ENCODE data around the gene COL5A2.

Gene COL5A2

GRCh38 chr2:189176516-189176915, 3.0 kb downstream of the COL5A2 start:
- Histone ChIP-seq H3K27ac (no peak overlapping the region), H4K20me1 (ENCODE audit: insufficient read depth) (no peaks in the 10 kb centered on the region), H2AFZ (ENCODE audit: low read depth) (no peak overlapping the region), H3K4me1 (ENCODE audit: low read depth, poor library complexity, severe bottlenecking) (no peaks in the 10 kb centered on the region), H3K79me2 (ENCODE audit: insufficient read depth, low read depth) (no peaks in the 10 kb centered on the region), H3K4me2 (no peak overlapping the region), H3K27me3 (ENCODE audit: insufficient read depth, low read depth) (no peaks in the 10 kb centered on the region), H3K9ac (no peak overlapping the region), H3K36me3 (ENCODE audit: insufficient read depth) (no peaks in the 10 kb centered on the region), H3K4me3 (IDR thresholded peaks at IDR 0.05; ENCODE audit: insufficient read depth, low read depth, low read length) (no peak overlapping the region)
- no peak for TF ChIP-seq CTCF (conservative IDR thresholded peaks at IDR 0.05; ENCODE audit: low read depth, low read length)

- no peak overlapping the region for H3K4me3 ChIP-seq (IDR thresholded peaks at IDR 0.05; ENCODE audit: insufficient read depth, low read depth, low read length)
- no peaks in the 10 kb centered on the region for H3K79me2 ChIP-seq (ENCODE audit: insufficient read depth, low read depth)
- no peaks in the 10 kb centered on the region for H3K36me3 ChIP-seq (ENCODE audit: insufficient read depth)
- H3K4me1 ChIP-seq (ENCODE audit: low read depth, poor library complexity, severe bottlenecking), result no peaks in the 10 kb centered on the region
- no peak overlapping the region for H2AFZ ChIP-seq (ENCODE audit: low read depth)
- H3K4me2 ChIP-seq, result no peak overlapping the region
- H3K9ac ChIP-seq, result no peak overlapping the region
- H4K20me1 ChIP-seq (ENCODE audit: insufficient read depth), result no peaks in the 10 kb centered on the region
- TF ChIP-seq CTCF (conservative IDR thresholded peaks at IDR 0.05; ENCODE audit: low read depth, low read length), result no peak
- H3K27me3 ChIP-seq (ENCODE audit: insufficient read depth, low read depth), result no peaks in the 10 kb centered on the region
- no peak overlapping the region for H3K27ac ChIP-seq
Measured at GRCh38 chr2:189175869-189176433, 3.6 kb downstream of the COL5A2 start.

GRCh38 chr2:189171956-189172609, 7.5 kb downstream of the COL5A2 start:
- Histone ChIP-seq H3K4me3 (IDR thresholded peaks at IDR 0.05; ENCODE audit: insufficient read depth, low read depth, low read length) (no peak overlapping the region), H4K20me1 (ENCODE audit: insufficient read depth) (no peaks in the 10 kb centered on the region), H2AFZ (ENCODE audit: low read depth) (no peak overlapping the region), H3K36me3 (ENCODE audit: insufficient read depth) (no peaks in the 10 kb centered on the region), H3K27me3 (ENCODE audit: insufficient read depth, low read depth) (no peaks in the 10 kb centered on the region), H3K4me2 (no peak overlapping the region), H3K9ac (no peak overlapping the region), H3K79me2 (ENCODE audit: insufficient read depth, low read depth) (no peaks in the 10 kb centered on the region), H3K4me1 (ENCODE audit: low read depth, poor library complexity, severe bottlenecking) (no peaks in the 10 kb centered on the region), H3K27ac (no peak overlapping the region)
- no peak for TF ChIP-seq CTCF (conservative IDR thresholded peaks at IDR 0.05; ENCODE audit: low read depth, low read length)

GRCh38 chr2:189168856-189169499, 10.6 kb downstream of the COL5A2 start:
- Histone ChIP-seq H3K27me3 (ENCODE audit: insufficient read depth, low read depth) (no peaks in the 10 kb centered on the region), H3K79me2 (ENCODE audit: insufficient read depth, low read depth) (no peaks in the 10 kb centered on the region), H2AFZ (ENCODE audit: low read depth) (no peak overlapping the region), H3K4me3 (IDR thresholded peaks at IDR 0.05; ENCODE audit: insufficient read depth, low read depth, low read length) (no peak overlapping the region), H3K36me3 (ENCODE audit: insufficient read depth) (no peaks in the 10 kb centered on the region), H3K4me2 (no peak overlapping the region), H3K4me1 (ENCODE audit: low read depth, poor library complexity, severe bottlenecking) (no peaks in the 10 kb centered on the region), H3K27ac (no peak overlapping the region), H3K9ac (no peak overlapping the region), H4K20me1 (ENCODE audit: insufficient read depth) (no peaks in the 10 kb centered on the region)
- TF ChIP-seq CTCF (conservative IDR thresholded peaks at IDR 0.05; ENCODE audit: low read depth, low read length), result no peak

Data from KMS-11 (cell line).